ENCODE measurements around the gene KAT6B.

Gene KAT6B

GRCh38 chr10:74932648-74933047, 106.2 kb downstream of the KAT6B start:
- no peak for TF ChIP-seq CTCF (IDR thresholded peaks at IDR 0.05; ENCODE audit: borderline replicate concordance, insufficient read depth, low read depth, low read length)
- no peak overlapping the region for H3K4me3 ChIP-seq (ENCODE audit: low read depth, low read length)

GRCh38 chr10:74934100-74934812, 107.9 kb downstream of the KAT6B start:
- no peak for TF ChIP-seq CTCF (IDR thresholded peaks at IDR 0.05; ENCODE audit: borderline replicate concordance, insufficient read depth, low read depth, low read length)
- H3K4me3 ChIP-seq (ENCODE audit: low read depth, low read length), result no peak overlapping the region

- no peak for TF ChIP-seq CTCF (IDR thresholded peaks at IDR 0.05; ENCODE audit: borderline replicate concordance, insufficient read depth, low read depth, low read length)
- H3K4me3 ChIP-seq (ENCODE audit: low read depth, low read length), result no peak overlapping the region
These were observed 110.3 kb downstream of the KAT6B start for GRCh38 chr10:74936577-74937265.

GRCh38 chr10:74937266-74937856, 111.0 kb downstream of the KAT6B start:
- no peak overlapping the region for H3K4me3 ChIP-seq (ENCODE audit: low read depth, low read length)
- TF ChIP-seq CTCF (IDR thresholded peaks at IDR 0.05; ENCODE audit: borderline replicate concordance, insufficient read depth, low read depth, low read length), result no peak

GRCh38 chr10:74944205-74944604, 117.8 kb downstream of the KAT6B start:
- H3K4me3 ChIP-seq (ENCODE audit: low read depth, low read length), result no peak overlapping the region
- no peak for TF ChIP-seq CTCF (IDR thresholded peaks at IDR 0.05; ENCODE audit: borderline replicate concordance, insufficient read depth, low read depth, low read length)

GRCh38 chr10:74947781-74948401, 121.5 kb downstream of the KAT6B start:
- TF ChIP-seq CTCF (IDR thresholded peaks at IDR 0.05; ENCODE audit: borderline replicate concordance, insufficient read depth, low read depth, low read length), result no peak
- H3K4me3 ChIP-seq (ENCODE audit: low read depth, low read length), result no peak overlapping the region

Measured in GM12875 (cell line).